ENCODE measurements around the gene BOLA2.
"Not testable (repeated sequence)": the region's sequence is repeated elsewhere in the genome, so short reads cannot be mapped to it uniquely, and the experiment has no call there.

The BOLA2 gene

DNA sequence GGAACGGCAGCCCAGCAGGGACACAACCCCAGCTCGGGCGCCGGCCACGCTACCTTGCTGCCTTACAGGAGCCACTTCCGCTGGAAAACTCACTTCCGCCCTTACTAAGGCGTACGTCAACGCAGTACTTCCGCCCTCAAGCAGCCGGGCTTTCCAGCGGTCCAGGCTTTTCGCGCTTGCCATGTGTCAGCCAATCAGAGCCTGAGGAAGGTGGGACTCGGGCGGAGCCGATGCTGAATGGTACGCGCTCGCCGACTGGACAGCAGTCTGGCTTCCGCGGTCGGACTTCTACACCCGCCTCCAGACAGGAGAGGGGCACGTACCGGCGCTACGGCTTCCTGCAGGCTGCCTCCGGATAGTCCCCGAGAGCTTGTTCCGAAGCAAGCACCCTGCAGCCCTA lies at the start of gene BOLA2, which contains the start of gene SLX1B:
BOLA2 (minus strand) TSS at position 83 of the 400 bp plus-strand sequence. CDS start 98 bp downstream, outside the sequence.
SLX1B (plus strand) TSS at position 265 of the 400 bp plus-strand sequence.
- FAIRE-seq = peak; percentile 88
- DNase-seq (ENCODE audit: low spot score) = not testable (repeated sequence)

- DNase-seq (ENCODE audit: low spot score); FAIRE-seq: not testable (repeated sequence)
Measured at GRCh38 chr16:29482276-29482675, 28.1 kb upstream of the BOLA2 start.

- FAIRE-seq; DNase-seq (ENCODE audit: low spot score): not testable (repeated sequence)
Measured at GRCh38 chr16:29472065-29472464, 17.9 kb upstream of the BOLA2 start.

DNA sequence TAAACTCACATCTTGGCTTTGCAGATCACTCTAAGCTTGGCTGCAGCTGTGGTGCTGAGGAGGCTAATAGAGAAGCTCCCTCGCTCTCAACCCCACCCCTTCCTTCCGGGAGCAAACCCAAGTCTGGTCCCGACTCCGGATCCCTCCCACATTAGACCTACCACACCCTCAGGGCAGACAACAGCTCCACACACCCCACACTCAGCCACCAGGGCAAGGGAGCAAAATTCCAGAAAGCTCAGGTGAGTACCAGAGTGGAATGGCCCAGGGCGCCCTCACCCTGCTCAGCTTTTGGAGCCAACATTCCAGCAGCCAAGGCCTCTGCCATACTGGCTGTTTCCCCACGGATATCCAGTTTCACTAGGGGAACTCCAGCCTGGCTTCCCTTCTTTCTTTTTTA lies 15.5 kb upstream of the BOLA2 start:
- FAIRE-seq; DNase-seq (ENCODE audit: low spot score): not testable (repeated sequence)

DNA sequence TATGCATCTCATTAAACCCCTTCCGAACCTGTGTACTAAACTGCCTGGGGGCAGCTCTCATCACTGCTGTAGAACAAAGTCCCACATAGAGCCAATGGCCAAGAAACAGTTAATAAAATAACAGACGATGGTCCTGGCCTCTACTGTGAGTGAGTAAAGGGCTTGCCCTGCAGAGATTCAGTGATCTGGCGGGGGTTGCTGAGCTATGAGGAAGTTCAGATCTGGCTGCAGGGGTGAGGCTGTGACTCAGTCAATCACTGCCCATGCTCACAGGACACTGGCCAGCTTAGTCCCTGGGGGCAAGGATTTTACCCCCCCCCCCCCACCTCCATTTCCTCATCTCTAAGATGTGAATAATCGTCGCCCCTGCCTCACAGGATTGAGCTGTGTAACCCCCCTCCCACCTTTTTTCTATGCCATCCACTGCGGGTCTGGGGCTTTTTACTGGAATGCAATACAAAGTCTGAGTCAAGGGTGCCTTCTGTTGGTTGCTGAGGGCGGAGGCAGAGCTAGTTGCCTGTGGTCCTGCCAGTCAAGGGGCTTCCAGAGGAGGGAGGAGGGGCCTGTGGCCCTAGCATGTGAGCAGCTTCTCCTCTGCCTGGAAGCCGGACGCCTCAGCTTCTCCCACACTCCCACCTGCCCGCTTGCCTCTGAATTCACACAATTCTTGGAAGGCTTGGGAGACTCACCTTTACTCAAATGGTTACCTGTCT lies 13.7 kb upstream of the BOLA2 start:
- not testable (repeated sequence) for DNase-seq (ENCODE audit: low spot score); FAIRE-seq

DNA sequence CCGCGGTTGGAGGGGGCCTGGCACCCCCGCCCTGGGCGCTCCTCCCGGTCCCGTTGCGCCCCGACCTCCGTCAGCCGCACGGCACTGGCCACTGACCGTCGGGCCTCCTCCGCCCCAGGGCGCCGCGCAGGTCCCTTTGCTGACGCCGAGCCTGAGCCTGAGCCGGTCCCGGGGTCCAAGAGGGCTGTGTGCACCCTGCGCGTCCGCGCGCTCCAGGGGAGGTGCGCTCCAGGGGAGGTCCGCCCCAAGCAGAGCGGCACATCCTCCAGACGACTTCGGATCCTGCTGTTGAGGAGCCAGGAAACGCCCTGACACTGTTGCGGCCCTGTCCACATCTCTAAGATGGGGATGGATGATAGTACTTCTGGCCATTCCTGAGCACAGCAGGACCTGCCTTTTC lies 12.8 kb upstream of the BOLA2 start:
- not testable (repeated sequence) for DNase-seq (ENCODE audit: low spot score); FAIRE-seq

GRCh38 chr16:29465985-29466824 lies 12.1 kb upstream of the BOLA2 start:
- not testable (repeated sequence) for DNase-seq (ENCODE audit: low spot score); FAIRE-seq

DNA sequence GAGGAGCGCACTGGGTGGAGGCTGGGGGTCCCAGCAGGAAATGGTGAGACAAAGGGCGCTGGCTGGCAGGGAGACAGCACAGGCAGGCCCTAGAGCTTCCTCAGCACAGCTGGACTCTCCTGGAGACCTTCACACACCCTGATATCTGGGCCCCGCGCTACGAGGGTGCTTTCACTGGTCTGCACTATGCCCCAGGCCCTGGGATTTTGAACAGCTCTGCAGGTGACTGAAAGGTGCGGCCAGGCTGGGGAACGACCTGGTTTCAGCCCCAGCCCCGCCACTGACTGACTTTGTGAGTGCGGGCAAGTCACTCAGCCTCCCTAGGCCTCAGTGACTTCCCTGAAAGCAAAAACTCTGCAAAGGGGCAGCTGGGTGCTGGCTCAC lies 6.5 kb upstream of the BOLA2 start:
- not testable (repeated sequence) for FAIRE-seq; DNase-seq (ENCODE audit: low spot score)

DNA sequence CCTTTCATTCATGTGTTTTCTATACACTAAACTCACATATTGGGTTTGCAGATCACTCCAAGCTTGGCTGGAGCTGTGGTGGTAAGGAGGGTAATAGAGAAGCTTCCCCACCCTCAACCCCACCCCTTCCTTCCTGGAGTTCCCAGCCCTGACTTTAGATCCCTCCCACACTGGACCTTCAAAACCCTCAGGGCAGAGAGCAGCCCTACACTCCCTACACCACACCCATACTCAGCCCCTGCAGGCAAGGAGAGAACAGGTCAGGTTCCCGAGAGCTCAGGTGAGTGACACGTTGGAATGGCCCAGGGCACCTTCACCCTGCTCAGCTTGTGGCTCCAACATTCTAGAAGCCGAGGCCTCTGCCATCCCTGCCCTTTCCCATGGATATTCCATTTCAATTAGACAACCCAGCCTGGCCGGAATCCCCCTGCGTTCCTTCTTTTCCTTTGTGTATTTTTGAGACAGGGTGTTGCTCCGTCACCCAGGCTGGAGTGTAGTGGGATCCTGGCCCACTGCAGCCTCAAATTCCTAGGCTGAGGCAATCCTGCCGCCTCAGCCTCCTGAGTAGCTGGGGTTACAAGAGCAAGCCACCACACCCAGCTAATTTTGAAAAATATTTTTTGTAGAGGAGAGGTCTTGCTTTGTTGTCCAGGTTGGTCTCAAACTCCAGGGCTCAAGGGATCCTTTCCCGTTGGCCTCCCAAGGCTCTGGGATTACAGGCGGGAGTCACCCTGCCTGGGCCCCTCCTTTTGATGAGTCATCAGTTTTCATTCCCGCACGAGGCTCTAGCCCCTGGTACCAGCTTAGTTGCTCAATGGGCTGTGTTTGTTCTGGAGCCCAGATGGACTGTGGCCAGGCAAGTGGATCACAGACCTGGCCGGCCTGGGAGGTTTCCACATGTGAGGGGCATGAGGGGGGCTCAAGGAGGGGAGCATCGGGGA lies 5.8 kb upstream of the BOLA2 start, which contains the start of gene SULT1A4:
SULT1A4 (plus strand) TSS at position 208 of the 941 bp plus-strand sequence. CDS start 1,473 bp downstream, outside the sequence.
- FAIRE-seq; DNase-seq (ENCODE audit: low spot score): not testable (repeated sequence)

- not testable (repeated sequence) for DNase-seq (ENCODE audit: low spot score); FAIRE-seq
Measured at GRCh38 chr16:29457660-29458059, 3.5 kb upstream of the BOLA2 start.

GRCh38 chr16:29454828-29455227 lies 677 bp upstream of the BOLA2 start:
- not testable (repeated sequence) for DNase-seq (ENCODE audit: low spot score); FAIRE-seq

DNA sequence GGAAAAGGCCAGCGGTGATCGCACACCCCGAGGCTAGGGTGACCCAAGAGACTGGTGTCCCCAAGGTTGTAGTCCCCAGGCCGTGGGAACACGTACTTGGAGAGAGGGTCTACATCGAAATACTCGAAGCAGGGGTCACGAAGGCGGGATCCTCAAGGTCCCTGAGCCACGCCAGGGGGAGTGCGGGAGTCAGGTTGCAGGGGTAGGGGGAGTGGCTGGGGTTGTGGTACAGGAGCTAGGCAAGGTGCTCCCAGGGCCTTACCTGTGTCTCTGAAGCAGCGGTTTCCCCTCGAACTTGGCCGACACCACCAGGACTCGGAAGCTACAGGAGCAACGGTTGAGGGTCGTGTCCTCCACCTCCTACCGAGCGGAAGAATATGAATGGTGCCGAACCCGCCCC lies 397 bp downstream of the BOLA2 start:
- not testable (repeated sequence) for DNase-seq (ENCODE audit: low spot score); FAIRE-seq

DNA sequence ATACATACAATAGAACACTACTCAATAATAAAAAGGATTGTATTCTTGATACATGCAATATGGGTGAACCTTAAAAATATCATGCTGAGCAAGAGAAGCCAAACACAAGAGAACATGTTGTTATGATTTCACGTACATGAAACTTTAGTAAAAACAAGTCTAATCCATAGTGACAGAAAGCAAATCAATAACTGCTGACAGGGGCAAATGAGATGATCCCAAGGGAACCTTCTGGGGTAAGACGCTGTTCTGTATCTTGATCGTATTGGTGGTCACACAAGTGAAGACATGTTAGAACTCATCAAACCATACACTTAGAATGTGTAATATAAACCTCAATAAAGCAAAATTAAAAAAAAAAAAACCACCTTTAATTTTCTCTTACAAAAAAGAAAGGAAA lies 28.8 kb downstream of the BOLA2 start:
- FAIRE-seq; DNase-seq (ENCODE audit: low spot score): not testable (repeated sequence)

GRCh38 chr16:29423587-29423986 lies 30.6 kb downstream of the BOLA2 start:
- not testable (repeated sequence) for FAIRE-seq; DNase-seq (ENCODE audit: low spot score)

- FAIRE-seq = not testable (repeated sequence)
Measured at GRCh38 chr16:29405249-29405648, 48.9 kb downstream of the BOLA2 start.

More at GRCh38 chr16:29405249-29405648, 48.9 kb downstream of the BOLA2 start:
- DNase-seq (ENCODE audit: low spot score) = not testable (repeated sequence)

All from urothelium cell line (cell line).